ENCODE data around the gene LUC7L3. TPM values are rescaled to one million over a fixed set of nuclear protein-coding genes. Genes with fewer than 3 reads are reported as not detected.

Gene LUC7L3
- total and polyA plus RNA-seq, 10 of the 15 experiments (the other 5 are each of a cell fraction or from before 2014, with no cell fraction given), result 51.3 to 176 (median 149) TPM

DNA sequence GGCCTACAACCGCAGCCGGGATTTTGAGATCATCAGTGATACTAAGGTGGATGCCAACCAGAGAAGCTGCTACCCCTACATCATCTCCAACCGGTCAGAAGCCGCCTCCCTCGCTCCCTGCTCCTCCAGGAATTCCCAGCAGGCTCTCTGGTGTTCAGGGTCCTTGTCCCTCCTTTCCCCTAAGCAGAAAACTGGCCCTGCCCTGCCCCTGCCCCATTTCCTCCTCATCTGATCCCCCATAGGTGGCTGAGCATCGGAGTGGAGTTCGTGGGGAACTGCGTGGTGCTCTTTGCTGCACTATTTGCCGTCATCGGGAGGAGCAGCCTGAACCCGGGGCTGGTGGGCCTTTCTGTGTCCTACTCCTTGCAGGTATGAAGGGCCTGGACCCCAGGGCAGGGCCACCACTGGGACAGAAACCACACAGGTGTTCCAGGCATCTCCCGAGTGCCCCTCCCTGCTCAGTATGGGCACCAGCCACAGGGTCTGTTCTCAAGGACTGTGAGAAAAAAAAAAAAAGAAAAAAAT lies 41.5 kb upstream of the LUC7L3 start:
- no peak for TF ChIP-seq ZBED1 (IDR thresholded peaks at IDR 0.05; ENCODE audit: borderline replicate concordance)
- no peak for TF ChIP-seq MEF2B (IDR thresholded peaks at IDR 0.05; ENCODE audit: partially characterized antibody, poor library complexity, severe bottlenecking)
- no peak for TF ChIP-seq SPI1 (IDR thresholded peaks at IDR 0.05; ENCODE audit: borderline replicate concordance, insufficient read depth, low read depth, low read length)
- TF ChIP-seq GATAD2B (conservative IDR thresholded peaks at IDR 0.05; ENCODE audit: low read depth), result no peak
- SMC1A ChIA-PET (ENCODE audit: uncharacterized antibody, unreplicated experiment), result no interaction called here
- no TSS peak for BruUV-seq (replicated peaks)
- Histone ChIP-seq H3K27ac (ENCODE audit: control insufficient read depth, insufficient read depth) (no peak overlapping the region), H3K36me3 (ENCODE audit: control insufficient read depth in 2 of 2, insufficient read depth in 2 of 2, low read length in 1 of 2) (no peaks in the 10 kb centered on the region), H3K79me2 (ENCODE audit: control insufficient read depth, insufficient read depth, low read length) (no peaks in the 10 kb centered on the region), H4K20me1 (ENCODE audit: control insufficient read depth, insufficient read depth) (no peaks in the 10 kb centered on the region), H2AFZ (ENCODE audit: control insufficient read depth, low read depth, low read length) (no peak overlapping the region), H3K9me3 (replicated peaks; ENCODE audit: control insufficient read depth, insufficient read depth, low read length) (no peaks in the 10 kb centered on the region), H3K4me3 (no peak overlapping the region), H3K27me3 (replicated peaks in 1 of 2; ENCODE audit: control insufficient read depth in 2 of 2, insufficient read depth in 2 of 2, low read length in 1 of 2) (no peaks in the 10 kb centered on the region; a peak in 1 of 4 replicates), H3K9ac (ENCODE audit: control insufficient read depth, insufficient read depth, low read length) (no peak overlapping the region), H3K4me2 (ENCODE audit: control insufficient read depth, insufficient read depth) (no peak overlapping the region), H3K4me1 (ENCODE audit: control insufficient read depth, insufficient read depth, low read length) (no peaks in the 10 kb centered on the region)
- ATAC-seq (no peak), DNase-seq (ENCODE audit: low read depth, low spot score) (no peak), FAIRE-seq (no peak)
- RAD21 ChIA-PET (ENCODE audit: unreplicated experiment), result no interaction called here
- POLR2A ChIA-PET, result no interaction called here
- CTCF ChIA-PET, result no interaction called here
- intact Hi-C loops (cut with micrococcal nuclease; ENCODE audit: unreplicated experiment), result no loop called here
- in situ Hi-C loops (cut with MboI), result no loop called here
- 48% methylated on average over 12 of the region's 12 CpGs for WGBS (ENCODE audit: insufficient coverage, insufficient replicate concordance, low lambda C conversion rate, missing lambda C conversion rate)

DNA sequence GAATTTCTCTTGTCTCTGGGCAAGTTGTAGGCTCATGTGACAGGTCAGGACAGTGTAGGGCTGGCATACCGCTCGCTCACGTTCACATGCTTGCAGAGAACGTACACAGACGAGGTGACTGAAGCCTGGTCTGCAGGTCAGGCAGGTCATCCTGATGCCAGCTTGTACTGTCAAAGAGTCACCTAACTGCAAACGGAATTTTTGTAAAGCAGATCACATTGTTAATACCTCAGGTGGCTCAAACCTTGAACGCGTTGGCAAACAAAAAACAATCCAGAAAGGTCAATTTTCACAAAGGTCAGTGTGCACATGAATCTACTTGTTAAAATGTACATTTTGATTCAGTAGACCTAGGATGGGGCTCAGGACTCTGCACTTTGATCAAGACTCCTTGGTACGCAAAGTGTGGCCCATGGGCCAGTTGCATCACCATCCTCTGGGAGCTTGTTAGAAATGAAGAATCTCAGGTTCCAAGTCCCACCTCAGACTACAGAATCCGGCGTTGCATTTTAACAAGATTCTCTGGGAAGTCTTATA lies 40.3 kb upstream of the LUC7L3 start:
- Histone ChIP-seq H3K27me3 (replicated peaks in 1 of 2; ENCODE audit: control insufficient read depth in 2 of 2, insufficient read depth in 2 of 2, low read length in 1 of 2) (no peaks in the 10 kb centered on the region; a peak in 1 of 4 replicates), H3K79me2 (ENCODE audit: control insufficient read depth, insufficient read depth, low read length) (no peaks in the 10 kb centered on the region), H3K4me1 (ENCODE audit: control insufficient read depth, insufficient read depth, low read length) (no peaks in the 10 kb centered on the region), H3K9me3 (replicated peaks; ENCODE audit: control insufficient read depth, insufficient read depth, low read length) (no peaks in the 10 kb centered on the region), H3K4me3 (no peak overlapping the region), H3K27ac (ENCODE audit: control insufficient read depth, insufficient read depth) (no peak overlapping the region), H2AFZ (ENCODE audit: control insufficient read depth, low read depth, low read length) (no peak overlapping the region), H3K4me2 (ENCODE audit: control insufficient read depth, insufficient read depth) (no peak overlapping the region), H4K20me1 (ENCODE audit: control insufficient read depth, insufficient read depth) (no peaks in the 10 kb centered on the region), H3K36me3 (ENCODE audit: control insufficient read depth in 2 of 2, insufficient read depth in 2 of 2, low read length in 1 of 2) (no peaks in the 10 kb centered on the region), H3K9ac (ENCODE audit: control insufficient read depth, insufficient read depth, low read length) (no peak overlapping the region)
- intact Hi-C loops (cut with micrococcal nuclease; ENCODE audit: unreplicated experiment), result no loop called here
- RAD21 ChIA-PET (ENCODE audit: unreplicated experiment), result no interaction called here
- DNase-seq (ENCODE audit: low read depth, low spot score), result no peak
- in situ Hi-C loops (cut with MboI), result no loop called here
- POLR2A ChIA-PET, result no interaction called here
- no peak for TF ChIP-seq MYC (IDR thresholded peaks at IDR 0.05; ENCODE audit: insufficient read depth, insufficient read length, insufficient replicate concordance, low read length, severe bottlenecking)
- no peak for TF ChIP-seq BMI1 (IDR thresholded peaks at IDR 0.05; ENCODE audit: borderline replicate concordance)
- SMC1A ChIA-PET (ENCODE audit: uncharacterized antibody, unreplicated experiment), result no interaction called here
- WGBS (ENCODE audit: insufficient coverage, insufficient replicate concordance, low lambda C conversion rate, missing lambda C conversion rate), result 47% methylated on average over 11 of the region's 11 CpGs
- ATAC-seq, result no peak
- no peak for FAIRE-seq
- CTCF ChIA-PET, result interaction anchor here (1.1 to 2.1 kb wide), 2 partner anchors 16 to 49 kb away, joined by 4 to 5 read pairs; no protein-coding TSS in a partner anchor
- BruUV-seq (replicated peaks), result no TSS peak

Measured in GM12878 (cell line).